ENCODE measurements around the gene SRD5A1. TPM values are rescaled to one million over a fixed set of nuclear protein-coding genes. Genes with fewer than 3 reads are reported as not detected.
A peak's percentile ranks its signal among the peaks of the same experiment; 100 is the strongest.

The SRD5A1 gene
- total RNA-seq, 2 experiments from 2014 or later = 14.1 to 14.3 TPM

GRCh38 chr5:6597557-6597956 lies 35.7 kb upstream of the SRD5A1 start:
- H3K9me3 Mint-ChIP-seq = no peaks in the 10 kb centered on the region
- no peak overlapping the region for H3K27ac Mint-ChIP-seq
- no peaks in the 10 kb centered on the region for H3K4me1 Mint-ChIP-seq
- peaks cover 57% of the 10 kb centered on the region for H3K36me3 Mint-ChIP-seq
- no peaks in the 10 kb centered on the region for H3K27me3 Mint-ChIP-seq
- DNase-seq = no peak
- no peak overlapping the region for H3K4me3 Mint-ChIP-seq

GRCh38 chr5:6598351-6598900 lies 34.8 kb upstream of the SRD5A1 start:
- H3K9me3 Mint-ChIP-seq = no peaks in the 10 kb centered on the region
- DNase-seq = no peak
- H3K27ac Mint-ChIP-seq = peak overlapping the region; percentile 61
- no peak overlapping the region for H3K4me3 Mint-ChIP-seq
- H3K4me1 Mint-ChIP-seq = no peaks in the 10 kb centered on the region
- H3K36me3 Mint-ChIP-seq = peaks cover 57% of the 10 kb centered on the region
- H3K27me3 Mint-ChIP-seq = no peaks in the 10 kb centered on the region

- peaks cover 59% of the 10 kb centered on the region for H3K36me3 Mint-ChIP-seq
- H3K4me1 Mint-ChIP-seq = no peaks in the 10 kb centered on the region
- no peak overlapping the region for H3K27ac Mint-ChIP-seq
- no peaks in the 10 kb centered on the region for H3K27me3 Mint-ChIP-seq
- H3K9me3 Mint-ChIP-seq = no peaks in the 10 kb centered on the region
- DNase-seq = no peak
- no peak overlapping the region for H3K4me3 Mint-ChIP-seq
These were observed 33.5 kb upstream of the SRD5A1 start for GRCh38 chr5:6599739-6600138.

GRCh38 chr5:6601271-6601670 lies 32.0 kb upstream of the SRD5A1 start:
- Mint-ChIP-seq H3K4me3 (no peak overlapping the region), H3K4me1 (no peaks in the 10 kb centered on the region), H3K9me3 (no peaks in the 10 kb centered on the region), H3K27me3 (no peaks in the 10 kb centered on the region), H3K27ac (peak overlapping the region; percentile 34), H3K36me3 (peaks cover 49% of the 10 kb centered on the region)
- no peak for DNase-seq

GRCh38 chr5:6601816-6602215 lies 31.4 kb upstream of the SRD5A1 start:
- Mint-ChIP-seq H3K36me3 (peaks cover 45% of the 10 kb centered on the region), H3K27ac (no peak overlapping the region), H3K4me1 (no peaks in the 10 kb centered on the region), H3K4me3 (no peak overlapping the region), H3K27me3 (no peaks in the 10 kb centered on the region), H3K9me3 (no peaks in the 10 kb centered on the region)
- no peak for DNase-seq

- H3K27me3 Mint-ChIP-seq = no peaks in the 10 kb centered on the region
- H3K36me3 Mint-ChIP-seq = peaks cover 44% of the 10 kb centered on the region
- H3K4me3 Mint-ChIP-seq = no peak overlapping the region
- no peak overlapping the region for H3K27ac Mint-ChIP-seq
- no peaks in the 10 kb centered on the region for H3K9me3 Mint-ChIP-seq
- DNase-seq = no peak
- H3K4me1 Mint-ChIP-seq = no peaks in the 10 kb centered on the region
These were observed 30.8 kb upstream of the SRD5A1 start for GRCh38 chr5:6602441-6602840.

- Mint-ChIP-seq H3K36me3 (peaks cover 38% of the 10 kb centered on the region), H3K4me3 (no peak overlapping the region), H3K9me3 (no peaks in the 10 kb centered on the region), H3K4me1 (no peaks in the 10 kb centered on the region), H3K27me3 (no peaks in the 10 kb centered on the region), H3K27ac (no peak overlapping the region)
- DNase-seq = no peak
These were observed 29.6 kb upstream of the SRD5A1 start for GRCh38 chr5:6603643-6604042.

- H3K27me3 Mint-ChIP-seq = no peaks in the 10 kb centered on the region
- H3K9me3 Mint-ChIP-seq = no peaks in the 10 kb centered on the region
- no peaks in the 10 kb centered on the region for H3K4me1 Mint-ChIP-seq
- peaks cover 35% of the 10 kb centered on the region for H3K36me3 Mint-ChIP-seq
- no peak overlapping the region for H3K27ac Mint-ChIP-seq
- no peak overlapping the region for H3K4me3 Mint-ChIP-seq
- no peak for DNase-seq
These were observed 28.9 kb upstream of the SRD5A1 start for GRCh38 chr5:6604341-6604740.

- no peak overlapping the region for H3K27ac Mint-ChIP-seq
- no peaks in the 10 kb centered on the region for H3K9me3 Mint-ChIP-seq
- no peaks in the 10 kb centered on the region for H3K27me3 Mint-ChIP-seq
- H3K4me3 Mint-ChIP-seq = no peak overlapping the region
- peaks cover 33% of the 10 kb centered on the region for H3K36me3 Mint-ChIP-seq
- DNase-seq = no peak
- no peaks in the 10 kb centered on the region for H3K4me1 Mint-ChIP-seq
These were observed 28.3 kb upstream of the SRD5A1 start for GRCh38 chr5:6604946-6605345.

- Mint-ChIP-seq H3K9me3 (no peaks in the 10 kb centered on the region), H3K27me3 (no peaks in the 10 kb centered on the region), H3K4me3 (no peak overlapping the region), H3K36me3 (peaks cover 22% of the 10 kb centered on the region), H3K27ac (no peak overlapping the region), H3K4me1 (no peaks in the 10 kb centered on the region)
- no peak for DNase-seq
These were observed 26.2 kb upstream of the SRD5A1 start for GRCh38 chr5:6606884-6607558.

- no peak overlapping the region for H3K4me3 Mint-ChIP-seq
- H3K36me3 Mint-ChIP-seq = peaks cover 21% of the 10 kb centered on the region
- no peaks in the 10 kb centered on the region for H3K4me1 Mint-ChIP-seq
- no peaks in the 10 kb centered on the region for H3K9me3 Mint-ChIP-seq
- DNase-seq = no peak
- no peaks in the 10 kb centered on the region for H3K27me3 Mint-ChIP-seq
- no peak overlapping the region for H3K27ac Mint-ChIP-seq
These were observed 25.7 kb upstream of the SRD5A1 start for GRCh38 chr5:6607559-6607936.

- no peaks in the 10 kb centered on the region for H3K27me3 Mint-ChIP-seq
- peaks cover 21% of the 10 kb centered on the region for H3K36me3 Mint-ChIP-seq
- no peaks in the 10 kb centered on the region for H3K9me3 Mint-ChIP-seq
- H3K4me1 Mint-ChIP-seq = peaks cover under 1% of the 10 kb centered on the region
- DNase-seq = no peak
- no peak overlapping the region for H3K4me3 Mint-ChIP-seq
- no peak overlapping the region for H3K27ac Mint-ChIP-seq
These were observed 25.2 kb upstream of the SRD5A1 start for GRCh38 chr5:6608016-6608415.

- DNase-seq = no peak
- Mint-ChIP-seq H3K9me3 (no peaks in the 10 kb centered on the region), H3K4me3 (no peak overlapping the region), H3K27me3 (no peaks in the 10 kb centered on the region), H3K27ac (no peak overlapping the region), H3K4me1 (peaks cover 20% of the 10 kb centered on the region), H3K36me3 (peaks cover 41% of the 10 kb centered on the region)
These were observed 21.6 kb upstream of the SRD5A1 start for GRCh38 chr5:6611334-6612256.

- no peaks in the 10 kb centered on the region for H3K27me3 Mint-ChIP-seq
- peaks cover 40% of the 10 kb centered on the region for H3K36me3 Mint-ChIP-seq
These were observed 18.0 kb upstream of the SRD5A1 start for GRCh38 chr5:6615034-6615815.

GRCh38 chr5:6616632-6617031 lies 16.6 kb upstream of the SRD5A1 start:
- no peaks in the 10 kb centered on the region for H3K9me3 Mint-ChIP-seq
- no peak overlapping the region for H3K4me3 Mint-ChIP-seq
- no peak overlapping the region for H3K27ac Mint-ChIP-seq
- no peaks in the 10 kb centered on the region for H3K27me3 Mint-ChIP-seq
- DNase-seq = no peak
- peaks cover 43% of the 10 kb centered on the region for H3K36me3 Mint-ChIP-seq
- H3K4me1 Mint-ChIP-seq = peaks cover 25% of the 10 kb centered on the region

More at GRCh38 chr5:6615034-6615815, 18.0 kb upstream of the SRD5A1 start:
- H3K4me1 Mint-ChIP-seq = peaks cover 23% of the 10 kb centered on the region
- H3K4me3 Mint-ChIP-seq = no peak overlapping the region
- no peak overlapping the region for H3K27ac Mint-ChIP-seq
- DNase-seq = no peak
- H3K9me3 Mint-ChIP-seq = no peaks in the 10 kb centered on the region

Data from activated naive CD8-positive, alpha-beta T cell treated with anti-CD3 and anti-CD28 coated beads for 36 hours (primary cell).